Measurements from ENCODE around the gene RFLNA. TPM values are rescaled to one million over a fixed set of nuclear protein-coding genes. Genes with fewer than 3 reads are reported as not detected.

Gene RFLNA
- total and polyA plus RNA-seq, 2 of the 4 experiments (the other 2 are of a cell fraction): not detected

DNA sequence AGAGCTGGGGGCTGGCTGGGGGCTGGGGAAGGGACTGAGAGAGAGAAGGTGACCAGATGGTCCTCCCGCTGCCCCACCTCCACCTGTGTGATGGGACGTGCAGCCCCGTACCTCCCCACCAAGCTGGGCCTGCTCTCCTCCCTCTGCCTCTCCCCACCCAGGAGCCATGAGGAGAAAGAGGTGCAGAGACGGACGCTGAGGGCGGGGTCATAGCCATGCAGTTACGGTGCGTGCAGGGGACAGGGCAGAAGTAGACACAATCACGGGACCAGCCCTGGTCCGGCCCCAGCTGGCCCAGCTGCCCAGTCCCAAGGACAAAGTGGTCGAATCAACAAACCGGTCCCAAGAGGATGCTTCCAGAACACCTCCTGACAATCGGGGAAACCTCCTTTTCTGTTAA lies 33.2 kb downstream of the RFLNA start:
- Histone ChIP-seq H2BK20ac (ENCODE audit: low read depth, low read length) (no peak overlapping the region), H2BK120ac (ENCODE audit: low read depth, low read length) (no peak overlapping the region), H3K4me1 (ENCODE audit: control insufficient read depth, insufficient read depth, low read length) (no peaks in the 10 kb centered on the region), H3K4ac (ENCODE audit: low read depth, low read length) (no peak overlapping the region), H2BK5ac (ENCODE audit: low read depth, low read length, poor library complexity, severe bottlenecking) (no peak overlapping the region), H2AFZ (replicated peaks; ENCODE audit: low read length, poor library complexity) (no peak overlapping the region), H3K36me3 (ENCODE audit: control insufficient read depth, insufficient read depth, low read length) (peaks cover 84% of the 10 kb centered on the region), H3K23ac (ENCODE audit: low read depth, low read length) (no peak overlapping the region), H2BK15ac (ENCODE audit: low read depth, low read length) (no peak overlapping the region), H3K9ac (ENCODE audit: low read depth, low read length) (no peak overlapping the region), H3K27ac (ENCODE audit: insufficient read depth, low read length) (no peak overlapping the region), H4K5ac (ENCODE audit: low read depth, low read length) (no peak overlapping the region), H3K56ac (ENCODE audit: extremely low read depth, insufficient read depth, low read length) (no peak overlapping the region), H2AK5ac (ENCODE audit: low read depth, low read length) (no peak overlapping the region), H3K4me3 (ENCODE audit: insufficient read depth, low read depth, low read length) (no peak overlapping the region), H4K20me1 (ENCODE audit: insufficient read depth, low read length) (peaks cover 19% of the 10 kb centered on the region), H3K9me3 (ENCODE audit: control insufficient read depth, insufficient read depth, low read length) (peaks cover 15% of the 10 kb centered on the region), H4K91ac (ENCODE audit: insufficient read depth, low read depth, low read length) (no peak overlapping the region), H3K18ac (ENCODE audit: low read depth, low read length) (no peak overlapping the region), H3K27me3 (ENCODE audit: control insufficient read depth, insufficient read depth, low read length) (no peaks in the 10 kb centered on the region), H3K14ac (replicated peaks; ENCODE audit: low read depth, low read length) (no peak overlapping the region), H4K8ac (ENCODE audit: low read depth in 2 of 2, low read length in 2 of 2) (no peak overlapping the region), H3K9me1 (ENCODE audit: insufficient read depth, low read length) (no peaks in the 10 kb centered on the region), H3K79me1 (ENCODE audit: low read depth in 1 of 2, low read length in 2 of 2) (peaks cover 6 to 7% of the 10 kb centered on the region in 2 experiments; a peak in 3 of 4 replicates), H2AK9ac (replicated peaks; ENCODE audit: low read depth, low read length, poor library complexity) (no peak overlapping the region), H3K4me2 (ENCODE audit: low read depth, low read length) (no peak overlapping the region)
- ChIA-PET CTCF (no interaction called here), POLR2A (ENCODE audit: unreplicated experiment) (no interaction called here)
- no peak for ATAC-seq (ENCODE audit: low read depth)
- no TSS peak for BruUV-seq (replicated peaks)
- DNase-seq: no peak
- in situ Hi-C loops (cut with MboI; ENCODE audit: low sequenced_read_pairs) (no loop called here), intact Hi-C loops (cut with micrococcal nuclease) (no loop called here), dilution Hi-C loops (cut with HindIII; ENCODE audit: low sequenced_read_pairs, unreplicated experiment) (no loop called here)
- TF ChIP-seq RAD21 (IDR thresholded peaks at IDR 0.05; ENCODE audit: low read length): no peak
- TF ChIP-seq POLR2A (IDR thresholded peaks at IDR 0.05; ENCODE audit: low read depth, low read length): no peak
- no peak for TF ChIP-seq BHLHE40 (IDR thresholded peaks at IDR 0.05; ENCODE audit: low read depth, low read length)
- TF ChIP-seq USF2 (IDR thresholded peaks at IDR 0.05; ENCODE audit: low read depth, low read length): no peak
- no peak for TF ChIP-seq CTCF (conservative IDR thresholded peaks at IDR 0.05; ENCODE audit: low read depth, low read length)
- no peak for TF ChIP-seq MAFK (IDR thresholded peaks at IDR 0.05; ENCODE audit: low read depth, low read length)
- TF ChIP-seq RCOR1 (IDR thresholded peaks at IDR 0.05; ENCODE audit: insufficient replicate concordance, low read length): no peak
- TF ChIP-seq CEBPB (IDR thresholded peaks at IDR 0.05; ENCODE audit: low read depth, low read length): no peak
- no peak for TF ChIP-seq FOS (IDR thresholded peaks at IDR 0.05; ENCODE audit: low read depth, low read length)
- TF ChIP-seq NFE2L2 (IDR thresholded peaks at IDR 0.05; ENCODE audit: low read depth, low read length): no peak
- no peak for TF ChIP-seq MAZ (IDR thresholded peaks at IDR 0.05; ENCODE audit: borderline replicate concordance, low read depth, low read length)
- WGBS, 2 experiments (ENCODE audit: extremely low coverage in 2 of 2, insufficient read length in 1 of 2): 83% methylated on average over 6 of the region's 13 CpGs; no CpG with 5 or more reads in 1 of the 2 experiments

All from IMR-90 (cell line).